M059J (cell line): Measurements from ENCODE around the gene KLF13. TPM values are rescaled to one million over a fixed set of nuclear protein-coding genes. Genes with fewer than 3 reads are reported as not detected.

Source experiments
- DNase-seq: peaks from one replicate; pipeline ENCODE4 v3.0.0-alpha.2; 2012; ENCODE audit warnings: low read depth
- total RNA-seq: library from RNA; depleted of rRNA; stranded (reverse); fragments of >200 nt; shearing (Covaris generic); gene quantifications from 2 replicates; pipeline ENCODE4 v1.2.3, GENCODE V29; 2014

The KLF13 gene
- total RNA-seq, 1 experiment from 2014 or later: 16.8 TPM

GRCh38 chr15:31381801-31382712 is 55.4 kb downstream of the KLF13 start:
- DNase-seq: no peak

- no peak for DNase-seq
Measured at GRCh38 chr15:31382713-31383045, 56.0 kb downstream of the KLF13 start.

- DNase-seq: no peak
Measured at GRCh38 chr15:31383139-31383538, 56.5 kb downstream of the KLF13 start.

- DNase-seq: no peak
Measured at GRCh38 chr15:31384568-31384967, 57.9 kb downstream of the KLF13 start.

- no peak for DNase-seq
Measured at GRCh38 chr15:31385736-31386135, 59.1 kb downstream of the KLF13 start.

GRCh38 chr15:31387092-31387478 is 60.5 kb downstream of the KLF13 start:
- DNase-seq: no peak

GRCh38 chr15:31387479-31388118 is 61.0 kb downstream of the KLF13 start:
- peak; percentile 62 for DNase-seq

GRCh38 chr15:31389576-31389975 is 62.9 kb downstream of the KLF13 start:
- DNase-seq: no peak

- no peak for DNase-seq
Measured at GRCh38 chr15:31390029-31390428, 63.4 kb downstream of the KLF13 start.

- no peak for DNase-seq
Measured at GRCh38 chr15:31390777-31391486, 64.3 kb downstream of the KLF13 start.

GRCh38 chr15:31391687-31392671 is 65.3 kb downstream of the KLF13 start:
- DNase-seq: peak; percentile 59

GRCh38 chr15:31392761-31393401 is 66.2 kb downstream of the KLF13 start:
- DNase-seq: no peak

- no peak for DNase-seq
Measured at GRCh38 chr15:31393444-31394091, 66.9 kb downstream of the KLF13 start.

- DNase-seq: peak; percentile 84
Measured at GRCh38 chr15:31396881-31397560, 70.4 kb downstream of the KLF13 start.

- DNase-seq: no peak
Measured at GRCh38 chr15:31397851-31398661, 71.4 kb downstream of the KLF13 start.

GRCh38 chr15:31398677-31399301 is 72.2 kb downstream of the KLF13 start:
- DNase-seq: peak; percentile 24

- peak; percentile 41 for DNase-seq
Measured at GRCh38 chr15:31399544-31400171, 73.0 kb downstream of the KLF13 start.
